ENCODE measurements around the gene OR6N2.

Gene OR6N2

GRCh38 chr1:158728510-158729225 is 52.3 kb downstream of the OR6N2 start:
- CTCF ChIA-PET = no interaction called here
- Mint-ChIP-seq H3K27me3 (peaks cover 11% of the 10 kb centered on the region), H3K4me3 (no peak overlapping the region), H3K9me3 (no peaks in the 10 kb centered on the region), H3K4me1 (no peaks in the 10 kb centered on the region), H3K36me3 (no peaks in the 10 kb centered on the region), H3K27ac (no peak overlapping the region)
- DNase-seq = no peak

- Mint-ChIP-seq H3K4me3 (no peak overlapping the region), H3K36me3 (no peaks in the 10 kb centered on the region), H3K27ac (no peak overlapping the region), H3K9me3 (no peaks in the 10 kb centered on the region), H3K4me1 (no peaks in the 10 kb centered on the region), H3K27me3 (peaks cover 7% of the 10 kb centered on the region)
- CTCF ChIA-PET = no interaction called here
- DNase-seq = no peak
Observed at GRCh38 chr1:158724442-158724841, 56.6 kb downstream of the OR6N2 start.

Measured in activated naive CD4-positive, alpha-beta T cell treated with anti-CD3 and anti-CD28 coated beads, Interleukin-2, amount 10 ng/mL, durations not matched to agents 7 days and 5 days (primary cell).